Myocyte (in vitro differentiated cells): ENCODE measurements around the gene MAP2K5. TPM values are rescaled to one million over a fixed set of nuclear protein-coding genes. Genes with fewer than 3 reads are reported as not detected.

Experiments used
- DNase-seq: peaks from one replicate; pipeline ENCODE4 v3.0.0-alpha.2; 2012; ENCODE audit warnings: low read depth
- total RNA-seq: library from RNA; depleted of rRNA; stranded (reverse); fragments of >200 nt; gene quantifications from 2 replicates; pipeline ENCODE4 v1.2.3, GENCODE V29; 2014

MAP2K5 gene
- total RNA-seq, 1 donor from 2014 or later: 8.9 TPM

DNA sequence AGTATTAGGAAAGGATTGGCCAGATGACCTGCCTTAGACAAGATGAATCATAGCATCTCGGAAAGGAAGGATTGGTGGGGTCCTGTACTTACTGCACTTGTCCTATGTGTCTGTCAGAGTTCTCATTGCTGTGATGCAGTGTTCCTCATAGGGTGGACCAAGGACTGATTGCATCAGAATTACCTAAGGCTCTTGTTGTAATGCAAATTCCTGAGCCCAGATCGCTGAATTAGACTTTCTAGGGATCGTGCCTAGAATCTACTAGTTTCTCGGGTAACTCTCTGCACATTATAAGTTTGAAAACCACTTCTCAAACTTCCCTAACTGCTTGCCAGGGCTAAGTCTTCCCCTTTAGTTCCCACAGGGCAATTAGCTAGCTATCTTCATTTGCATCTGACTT, 207.9 kb downstream of the MAP2K5 start:
- DNase-seq: no peak

DNA sequence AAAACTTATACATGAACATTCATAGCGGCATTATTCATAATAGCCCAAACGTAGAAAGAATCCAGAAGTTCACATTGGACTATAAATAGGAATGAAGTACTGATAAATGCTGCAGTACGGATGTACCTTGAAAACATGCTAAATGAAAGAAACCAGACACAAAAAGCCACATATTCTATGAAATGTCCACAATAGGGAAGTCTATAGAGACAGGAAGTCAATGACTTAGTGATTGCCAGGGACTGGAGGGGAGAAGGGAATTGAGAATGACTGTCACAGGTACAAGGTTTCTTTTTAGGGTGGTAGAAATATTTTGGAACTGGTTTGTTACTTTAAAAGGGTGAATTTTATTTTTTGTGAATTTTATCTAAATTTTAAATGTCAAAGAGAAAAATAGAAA, 211.4 kb downstream of the MAP2K5 start:
- DNase-seq: no peak

DNA sequence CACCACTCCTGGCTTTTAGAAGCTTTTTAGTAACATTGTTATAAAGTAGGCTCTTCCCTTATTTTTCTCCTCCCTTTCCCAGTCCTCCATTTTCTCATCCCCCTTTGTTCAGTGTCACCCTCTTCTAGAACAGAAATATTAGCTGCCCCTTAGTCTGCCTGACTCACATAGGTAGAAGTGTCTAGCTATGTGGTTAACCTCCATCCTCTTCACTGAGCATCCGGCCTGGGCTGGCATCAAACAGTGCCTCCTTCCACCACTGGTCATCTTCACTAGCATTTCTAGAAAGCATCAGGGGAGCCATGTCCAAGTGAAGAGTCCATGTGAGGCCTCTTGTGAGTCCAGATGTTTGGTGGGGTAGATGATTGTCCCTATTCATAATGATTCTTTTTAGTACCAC, 212.8 kb downstream of the MAP2K5 start:
- DNase-seq: no peak

DNA sequence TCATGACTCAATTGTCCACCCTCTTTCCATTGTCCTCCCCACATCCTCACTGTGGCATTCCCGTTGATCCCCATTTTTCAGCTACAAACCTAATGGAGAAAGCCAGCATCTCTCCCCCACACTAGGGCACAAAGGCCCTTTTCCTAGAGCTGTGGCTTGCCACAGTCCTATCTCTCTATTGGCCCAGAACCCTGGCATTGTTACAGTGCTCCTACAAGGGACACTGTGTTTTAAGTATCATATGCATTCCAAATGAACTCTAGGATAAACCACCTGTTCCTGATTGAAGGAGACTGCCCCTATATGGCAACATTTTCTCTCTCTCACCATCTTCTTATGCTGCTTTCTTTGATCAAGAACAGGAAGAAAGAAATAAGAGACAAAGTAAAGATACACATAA, 213.4 kb downstream of the MAP2K5 start:
- no peak for DNase-seq

DNA sequence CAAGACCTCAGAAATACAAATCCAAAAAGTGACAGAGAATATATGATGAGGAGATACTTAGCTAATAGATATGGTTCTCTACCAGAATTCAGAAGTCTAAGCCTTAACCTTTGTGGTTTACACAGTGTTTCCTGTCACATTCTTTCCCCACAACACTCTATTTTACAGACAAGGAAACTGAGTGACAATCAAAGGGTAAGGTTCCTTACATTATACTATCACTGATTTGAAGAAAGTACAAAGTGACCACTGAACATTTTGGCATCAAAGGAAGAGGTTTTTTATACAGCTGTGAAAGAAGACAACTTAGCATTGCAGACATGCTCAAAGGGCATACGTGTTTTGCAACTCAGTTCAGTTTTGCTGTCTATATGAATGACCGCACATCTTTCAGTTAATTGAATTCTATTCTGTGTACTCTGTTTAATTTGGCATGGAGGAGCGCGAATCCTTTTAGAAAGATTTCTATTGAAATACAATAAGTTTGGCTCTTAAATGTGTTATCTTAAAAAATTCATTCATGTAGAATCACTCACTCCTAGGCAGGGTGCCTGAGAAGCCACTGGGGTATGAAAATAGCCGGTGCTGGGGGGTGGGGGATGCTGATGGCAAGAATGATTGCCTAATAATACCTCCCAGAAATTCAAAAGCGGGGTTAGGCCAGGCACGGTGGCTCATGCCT, 216.3 kb downstream of the MAP2K5 start:
- DNase-seq: no peak

DNA sequence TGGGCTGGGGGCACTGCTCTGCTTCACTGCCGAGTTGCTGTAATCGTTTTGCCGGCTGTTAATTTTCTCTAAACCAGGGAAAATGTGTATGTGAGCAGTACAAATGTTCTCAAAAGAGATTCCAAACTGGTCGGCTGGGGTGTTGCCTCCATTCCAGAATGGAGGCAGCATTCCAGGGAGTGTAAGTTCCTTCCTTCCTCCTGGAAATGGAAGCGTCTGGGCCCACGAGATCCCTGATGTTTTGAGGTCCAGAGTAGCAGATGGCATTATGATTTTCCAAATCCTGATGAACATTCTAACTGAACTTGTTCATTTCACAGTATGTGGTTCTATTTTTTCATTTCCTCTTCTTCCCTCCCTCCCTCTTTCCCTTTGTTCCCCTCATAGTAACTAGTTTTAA, 218.4 kb downstream of the MAP2K5 start:
- no peak for DNase-seq

DNA sequence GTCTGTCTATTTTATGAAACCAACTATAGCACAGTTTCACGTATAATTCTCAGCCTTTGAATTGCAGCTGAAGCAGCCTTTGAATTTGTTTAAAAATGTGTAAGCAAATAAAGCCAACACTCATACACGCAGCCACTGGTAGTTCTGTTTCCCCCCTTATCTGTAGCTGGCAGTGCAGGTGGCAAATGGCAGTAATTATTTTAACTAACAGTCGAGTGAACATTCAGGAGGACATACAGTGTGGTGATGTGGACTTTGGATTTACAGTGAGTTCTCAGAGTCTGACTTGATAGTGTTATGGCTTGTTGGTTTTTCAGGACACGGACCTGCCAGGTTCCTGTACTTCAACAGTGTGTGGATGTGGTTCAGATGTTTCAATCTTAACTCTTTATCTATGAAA, 218.8 kb downstream of the MAP2K5 start:
- DNase-seq: no peak

DNA sequence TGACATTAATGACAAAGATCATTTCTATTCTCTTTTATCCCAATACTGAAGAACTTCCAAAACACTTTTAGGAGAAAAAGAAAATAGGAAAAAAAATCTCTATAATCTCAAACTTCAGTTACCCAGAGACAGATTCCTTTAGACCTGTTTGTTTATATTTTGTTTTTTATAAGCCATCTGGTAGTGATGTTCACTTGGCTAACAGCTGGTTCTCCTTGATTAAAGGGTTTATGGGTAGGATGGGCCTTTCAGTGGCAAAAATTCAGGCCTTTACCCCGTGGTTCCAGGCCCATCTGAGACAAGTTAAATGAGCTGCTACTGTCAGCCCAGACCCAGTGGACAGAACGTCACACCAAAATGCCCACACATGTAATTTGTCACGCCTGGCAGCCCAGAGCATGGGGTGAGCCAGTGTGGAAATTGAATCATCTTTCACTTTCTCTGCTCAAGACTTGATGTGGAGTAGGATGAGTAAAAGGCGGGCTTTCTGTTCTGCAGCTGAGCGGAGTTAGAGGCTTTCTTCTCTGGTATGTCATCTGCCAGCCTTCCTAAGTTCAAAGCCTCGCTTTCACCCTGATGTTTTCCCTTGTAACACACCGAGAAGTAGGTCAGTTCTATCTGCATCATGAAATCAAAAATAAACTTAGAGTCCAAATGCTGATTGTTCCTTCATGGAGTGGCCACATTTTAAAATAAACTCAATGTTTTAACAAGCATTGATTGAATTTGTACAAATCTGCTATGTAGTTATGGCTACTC, 220.3 kb downstream of the MAP2K5 start:
- DNase-seq: no peak

DNA sequence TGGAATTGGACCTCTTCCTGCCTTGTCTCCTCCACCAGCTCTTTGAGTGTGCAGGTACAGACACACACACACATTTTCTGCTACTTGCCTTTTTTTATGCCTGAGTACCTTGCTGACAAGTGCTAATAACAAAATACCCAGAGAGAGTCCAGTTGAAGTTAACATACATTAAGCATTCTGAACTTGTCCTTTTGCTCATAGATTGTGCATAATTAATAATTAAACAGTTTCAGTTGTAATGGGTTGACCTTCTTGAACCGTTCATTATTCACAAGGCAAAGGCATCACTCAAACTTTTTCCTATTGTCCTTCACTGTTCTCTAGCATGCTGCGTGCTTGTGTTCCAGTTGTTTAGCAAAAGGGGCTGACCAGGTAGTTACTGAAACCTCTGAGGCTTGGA, 223.2 kb downstream of the MAP2K5 start:
- DNase-seq: no peak

DNA sequence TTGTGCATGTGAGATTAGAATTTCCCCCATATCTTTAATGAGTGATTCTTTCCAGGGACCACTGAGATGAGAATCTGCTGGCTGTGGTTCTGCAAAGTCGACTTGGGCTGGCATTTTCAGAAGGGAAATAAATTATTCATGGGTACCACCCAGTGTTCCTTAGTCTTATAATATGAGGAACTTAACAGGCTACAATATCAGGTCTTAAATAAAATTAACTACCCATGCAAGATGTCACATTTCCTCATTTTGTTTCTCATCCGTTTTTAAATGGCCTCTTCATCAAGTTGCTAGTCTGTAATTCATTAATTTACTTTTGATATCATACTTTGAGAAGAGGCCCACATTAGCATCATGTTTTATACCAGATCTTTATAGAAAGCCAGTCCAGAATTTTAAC, 224.5 kb downstream of the MAP2K5 start:
- no peak for DNase-seq

DNA sequence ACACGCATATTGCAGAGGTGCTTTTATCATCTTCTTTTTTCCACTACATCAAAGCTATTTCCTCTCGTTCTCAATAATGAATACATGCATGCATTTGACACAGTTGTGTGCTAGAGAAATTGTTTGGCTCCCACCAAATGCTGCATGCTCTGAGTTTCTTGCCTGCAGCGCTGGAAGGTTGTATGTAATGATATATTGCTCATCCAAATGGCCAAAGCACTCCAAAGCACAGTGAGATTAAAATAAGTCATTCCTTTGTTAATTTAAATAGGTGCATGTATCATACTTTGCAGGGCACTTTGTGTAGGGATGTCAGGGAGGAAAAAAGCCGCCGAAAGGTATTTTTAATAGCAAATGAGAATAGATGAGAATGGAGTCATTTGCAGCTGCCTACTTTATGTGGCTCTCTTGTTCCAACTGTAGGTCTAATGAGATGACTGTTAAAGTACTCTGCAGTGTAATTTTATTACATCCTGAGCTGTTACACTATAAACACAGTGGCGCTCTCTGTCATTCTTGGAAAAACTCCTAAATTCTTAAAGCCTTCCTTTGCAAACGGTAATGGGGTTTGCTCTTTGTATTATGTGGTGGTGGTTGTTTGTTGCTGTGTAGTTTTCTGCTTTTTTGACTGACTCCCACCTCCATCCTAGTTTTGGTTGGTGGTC, 225.9 kb downstream of the MAP2K5 start:
- no peak for DNase-seq

DNA sequence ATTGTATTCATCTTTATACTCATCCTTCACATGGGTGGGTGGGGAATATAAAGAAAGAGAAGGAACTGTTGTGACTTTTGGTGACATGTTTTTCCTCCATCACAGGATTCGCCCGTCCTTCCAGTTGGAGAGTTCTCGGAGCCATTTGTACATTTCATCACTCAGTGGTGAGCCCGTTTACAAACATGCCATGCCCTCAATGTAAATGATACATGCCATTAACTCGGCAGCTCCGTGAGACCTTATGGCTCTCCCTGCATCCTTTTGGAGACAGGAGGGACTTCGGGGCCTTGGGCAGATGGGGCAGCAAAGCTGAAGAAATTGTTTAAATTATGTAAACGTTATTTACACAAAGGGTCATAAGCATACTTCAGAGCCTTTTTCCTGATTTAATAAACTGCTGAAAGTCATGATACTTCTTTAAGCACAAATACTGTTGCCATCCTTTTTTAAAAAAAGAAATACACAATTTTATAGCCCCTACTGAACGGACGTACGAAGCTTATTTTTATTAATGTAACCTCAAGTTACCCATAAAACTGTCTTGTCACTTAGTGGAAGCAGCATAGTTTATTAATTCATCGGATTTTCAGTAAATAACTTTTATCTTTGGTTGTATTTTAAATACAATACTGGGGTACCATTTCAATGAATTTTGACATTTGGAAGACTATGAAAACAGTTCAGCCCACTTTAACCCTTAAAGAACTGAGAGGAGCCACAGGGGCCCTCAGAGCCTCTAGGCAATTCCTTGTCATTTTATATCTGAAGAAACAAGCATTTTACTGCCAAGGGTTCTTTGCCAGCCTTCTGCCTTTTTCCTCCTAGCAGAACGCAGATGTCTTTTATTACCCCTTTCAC, 227.2 kb downstream of the MAP2K5 start:
- DNase-seq: no peak

DNA sequence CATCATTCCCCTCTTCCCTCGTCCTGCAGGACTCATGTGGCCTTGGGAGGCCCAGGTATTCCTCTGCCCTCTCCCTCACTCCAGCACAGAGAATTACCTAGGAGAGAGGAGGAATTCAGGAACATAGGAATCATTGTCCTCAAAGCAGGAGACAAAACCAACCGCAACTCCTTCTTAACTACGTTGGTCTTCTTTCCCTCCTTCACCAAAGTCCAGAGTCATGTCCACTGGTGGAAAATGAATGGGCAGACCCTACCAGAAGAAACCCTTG, 227.8 kb downstream of the MAP2K5 start:
- DNase-seq: no peak

DNA sequence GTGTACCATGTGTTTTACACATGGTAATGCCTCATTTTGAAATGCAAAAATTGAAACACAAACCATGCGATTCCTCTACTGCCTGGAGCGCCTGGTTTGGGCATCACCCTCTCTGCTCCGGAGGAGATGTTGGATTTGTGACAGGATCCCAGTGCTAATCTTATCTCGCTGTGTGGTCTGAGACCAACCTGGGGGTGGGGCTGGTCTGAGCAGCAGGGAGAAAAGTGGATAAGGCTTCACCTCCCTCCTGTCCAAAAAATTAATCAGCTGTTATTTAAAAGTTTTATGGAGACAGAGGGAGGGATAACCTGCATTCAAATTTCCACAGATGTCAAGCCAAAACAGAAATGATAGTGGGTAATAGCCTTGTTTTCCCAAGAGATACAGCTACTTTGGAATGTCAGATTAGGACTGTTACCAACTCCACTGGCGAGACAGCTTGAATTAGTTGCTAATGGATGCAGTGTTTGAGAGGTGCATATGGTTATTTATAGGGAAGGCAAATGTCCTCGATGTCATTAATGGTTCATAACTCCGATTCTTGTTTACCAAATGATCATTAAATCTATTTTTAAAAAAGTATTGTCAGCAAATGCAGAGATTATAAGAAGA, 228.8 kb downstream of the MAP2K5 start:
- DNase-seq: peak; percentile 38

DNA sequence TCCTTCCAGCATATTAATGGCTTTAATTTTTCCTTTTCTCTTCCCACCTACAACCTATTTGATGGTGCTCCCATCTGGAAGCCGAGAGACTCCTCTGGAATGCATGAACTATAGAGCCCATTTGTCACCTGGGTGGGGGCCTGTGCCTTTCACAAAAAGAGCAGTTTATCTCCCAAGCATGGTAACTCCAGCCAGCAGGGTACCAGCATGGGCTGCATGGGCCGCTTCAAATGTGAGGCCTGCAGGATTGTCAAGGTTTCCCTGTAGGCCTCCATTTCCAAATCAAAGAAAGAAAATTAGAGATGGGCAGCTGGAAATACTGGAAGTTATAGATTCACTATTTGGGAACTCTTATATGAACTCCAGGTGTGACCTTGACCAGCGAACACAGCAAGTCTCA, 232.1 kb downstream of the MAP2K5 start:
- no peak for DNase-seq

DNA sequence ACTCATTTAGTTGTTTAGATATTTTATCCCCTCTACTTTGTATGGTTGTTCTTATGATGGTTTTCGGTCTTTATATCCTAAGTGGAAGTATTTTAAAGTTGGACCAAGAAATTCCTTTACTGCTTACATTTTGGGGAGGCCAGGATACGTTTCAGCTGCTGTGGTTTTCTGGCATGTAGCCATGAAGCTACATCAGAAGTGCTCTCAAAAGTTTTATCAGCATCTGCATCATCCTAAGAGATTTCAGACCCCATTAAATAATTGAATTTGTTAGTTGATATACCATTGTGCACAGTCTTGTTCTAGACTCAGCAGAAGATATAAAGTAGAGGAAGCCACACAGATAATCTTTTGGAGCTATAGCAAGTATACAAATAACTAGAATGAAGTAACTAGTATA, 232.7 kb downstream of the MAP2K5 start:
- DNase-seq: no peak

DNA sequence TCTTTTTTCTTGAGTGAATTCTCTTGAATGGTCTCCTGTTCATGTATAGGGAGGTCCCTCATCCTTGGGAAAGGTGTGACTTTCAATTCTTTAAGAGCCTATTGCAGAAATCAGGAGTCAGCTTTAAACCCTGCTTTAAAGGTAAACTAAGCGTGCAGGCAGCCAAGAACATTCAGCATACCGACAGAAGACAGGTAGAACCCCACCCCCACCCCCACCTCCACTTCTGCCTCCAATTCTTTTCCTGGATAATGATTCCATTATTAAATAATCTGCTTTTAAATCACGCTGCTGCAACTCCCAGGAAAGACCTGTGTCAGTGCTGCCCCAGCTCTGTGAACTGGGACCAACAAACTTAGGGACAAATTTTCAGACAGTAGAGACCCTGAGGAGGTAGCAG, 233.5 kb downstream of the MAP2K5 start:
- no peak for DNase-seq

DNA sequence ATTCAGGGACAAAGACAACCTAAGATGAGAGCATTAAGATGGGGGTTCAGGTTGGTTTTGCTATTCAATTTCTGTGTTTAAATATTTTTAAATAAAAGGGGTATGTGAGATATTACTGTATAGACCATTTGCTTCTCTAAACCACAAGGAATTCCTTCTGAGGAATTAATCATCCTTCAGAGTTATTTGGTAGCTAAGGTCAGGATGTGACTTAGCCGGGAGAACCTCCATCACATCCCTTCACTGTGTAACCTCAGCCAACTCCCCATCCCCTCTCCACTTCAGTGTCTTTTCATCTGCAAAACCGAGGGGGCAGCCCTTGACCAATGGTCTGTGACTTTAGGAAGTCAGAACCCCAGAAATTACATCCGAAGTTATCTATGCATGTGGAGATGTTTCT, 234.1 kb downstream of the MAP2K5 start:
- no peak for DNase-seq

DNA sequence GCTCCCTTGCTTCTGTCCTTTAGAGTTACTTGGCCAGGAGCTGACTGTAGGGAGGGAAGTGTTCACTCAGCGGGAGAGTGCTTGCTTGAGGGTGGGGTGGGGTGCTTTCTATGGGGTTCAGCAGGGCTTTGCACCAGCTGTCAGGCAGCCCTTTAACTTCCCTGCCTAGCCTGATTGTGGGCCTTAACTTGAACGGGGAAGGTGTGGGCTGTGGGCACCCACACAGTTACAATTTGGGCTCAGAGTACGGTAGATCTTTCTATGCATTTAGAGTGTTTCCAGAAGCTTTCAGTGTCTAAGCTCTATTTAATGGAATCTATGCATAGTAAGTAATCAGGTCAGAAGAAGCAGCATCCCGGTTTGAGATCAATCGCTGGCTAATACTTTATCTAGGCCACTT, 234.6 kb downstream of the MAP2K5 start:
- no peak for DNase-seq

DNA sequence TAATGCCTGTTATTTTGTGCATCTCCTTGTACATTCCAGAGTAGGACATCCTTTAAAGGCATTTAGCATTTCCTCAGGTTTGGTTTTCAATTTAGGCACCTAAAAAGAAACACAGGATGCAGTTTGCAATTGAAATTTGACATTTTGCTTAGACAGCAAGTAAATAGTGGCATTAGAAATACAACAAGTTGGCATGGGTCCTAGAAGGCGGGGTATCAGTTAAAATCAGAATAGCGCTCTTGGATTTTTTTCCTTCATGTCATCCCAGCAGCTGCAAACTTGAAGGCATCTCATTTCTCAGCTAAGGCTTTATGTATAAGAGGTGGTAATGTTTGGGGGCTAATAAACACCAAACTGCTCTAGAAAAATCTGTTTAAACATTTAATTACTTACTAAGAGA, 235.3 kb downstream of the MAP2K5 start:
- DNase-seq: peak; percentile 73

DNA sequence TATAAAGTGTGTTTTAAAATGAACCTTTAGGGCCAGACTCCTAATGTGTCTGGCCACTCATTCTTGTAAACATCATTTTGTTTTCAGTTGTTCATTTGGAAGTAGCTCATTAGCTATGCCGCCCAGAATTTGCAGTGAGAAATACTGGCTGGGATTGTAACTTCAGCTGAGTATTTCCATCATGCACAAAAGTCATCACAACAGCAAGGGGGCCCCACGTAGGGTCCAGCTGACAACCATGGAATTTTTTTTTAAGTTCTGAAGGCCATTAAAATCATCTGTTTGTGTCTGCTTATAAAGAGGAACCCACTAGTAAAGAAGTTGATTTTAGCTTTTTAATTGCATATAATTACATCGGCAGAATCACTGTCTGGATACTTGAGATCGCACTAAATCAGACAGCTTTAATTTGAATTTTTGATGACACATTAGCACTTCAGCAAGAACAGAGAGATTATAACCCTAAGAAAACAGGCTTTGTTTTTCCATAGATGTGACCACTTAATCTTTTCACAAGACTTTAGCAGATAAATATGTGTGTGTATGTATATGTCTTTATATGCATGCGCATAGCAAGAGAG, 236.6 kb downstream of the MAP2K5 start:
- no peak for DNase-seq
